Breast epithelium (tissue), 3 donors: Measurements from ENCODE around the gene RHCG.

Experiments used
- POLR2AphosphoS5 ChIP-seq, 3 donors: sonication (generic); formaldehyde crosslinking; IDR thresholded peaks; one replicate each; pipeline ENCODE4 v1.6.1; 2017; ENCODE audit warnings: antibody characterized with exemption in 3 of 3
- TF ChIP-seq, protein P1 (sequence below), 3 donors: fragments of 450-650 bp; IDR thresholded peaks; one replicate each; pipeline ENCODE4 v1.5.1; 2016 to 2017; ENCODE audit warnings: antibody characterized with exemption in 3 of 3, mild to moderate bottlenecking in 3 of 3, moderate library complexity in 3 of 3

GRCh38 chr15:89441295-89441812, 55.0 kb downstream of the RHCG start:
- TF ChIP-seq, protein P1, sequence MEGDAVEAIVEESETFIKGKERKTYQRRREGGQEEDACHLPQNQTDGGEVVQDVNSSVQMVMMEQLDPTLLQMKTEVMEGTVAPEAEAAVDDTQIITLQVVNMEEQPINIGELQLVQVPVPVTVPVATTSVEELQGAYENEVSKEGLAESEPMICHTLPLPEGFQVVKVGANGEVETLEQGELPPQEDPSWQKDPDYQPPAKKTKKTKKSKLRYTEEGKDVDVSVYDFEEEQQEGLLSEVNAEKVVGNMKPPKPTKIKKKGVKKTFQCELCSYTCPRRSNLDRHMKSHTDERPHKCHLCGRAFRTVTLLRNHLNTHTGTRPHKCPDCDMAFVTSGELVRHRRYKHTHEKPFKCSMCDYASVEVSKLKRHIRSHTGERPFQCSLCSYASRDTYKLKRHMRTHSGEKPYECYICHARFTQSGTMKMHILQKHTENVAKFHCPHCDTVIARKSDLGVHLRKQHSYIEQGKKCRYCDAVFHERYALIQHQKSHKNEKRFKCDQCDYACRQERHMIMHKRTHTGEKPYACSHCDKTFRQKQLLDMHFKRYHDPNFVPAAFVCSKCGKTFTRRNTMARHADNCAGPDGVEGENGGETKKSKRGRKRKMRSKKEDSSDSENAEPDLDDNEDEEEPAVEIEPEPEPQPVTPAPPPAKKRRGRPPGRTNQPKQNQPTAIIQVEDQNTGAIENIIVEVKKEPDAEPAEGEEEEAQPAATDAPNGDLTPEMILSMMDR (IDR thresholded peaks at IDR 0.05): no peak
- no peak for TF ChIP-seq POLR2AphosphoS5 (IDR thresholded peaks at IDR 0.05)
